ES-I3 (cell line): ENCODE data around the gene RNF148.

Experiments used
- H3K36me3 ChIP-seq: 2 replicates; pipeline ENCODE4 v1.6.1; 2013; ENCODE audit warnings: mild to moderate bottlenecking, low read length, control low read depth, moderate library complexity; ENCODE audit not compliant: insufficient read depth
- H3K4me1 ChIP-seq: 2 replicates; pipeline ENCODE4 v1.6.1; 2013; ENCODE audit warnings: mild to moderate bottlenecking, control low read depth, low read length; ENCODE audit not compliant: insufficient read depth
- H3K9ac ChIP-seq: 2 replicates; pipeline ENCODE4 v1.6.1; 2013; ENCODE audit warnings: low read depth, mild to moderate bottlenecking, low read length, moderate library complexity
- H3K9me3 ChIP-seq: 2 replicates; pipeline ENCODE4 v1.6.1; 2013; ENCODE audit warnings: mild to moderate bottlenecking, low read length, moderate library complexity; ENCODE audit not compliant: control insufficient read depth, insufficient read depth

Gene RNF148, protein sequence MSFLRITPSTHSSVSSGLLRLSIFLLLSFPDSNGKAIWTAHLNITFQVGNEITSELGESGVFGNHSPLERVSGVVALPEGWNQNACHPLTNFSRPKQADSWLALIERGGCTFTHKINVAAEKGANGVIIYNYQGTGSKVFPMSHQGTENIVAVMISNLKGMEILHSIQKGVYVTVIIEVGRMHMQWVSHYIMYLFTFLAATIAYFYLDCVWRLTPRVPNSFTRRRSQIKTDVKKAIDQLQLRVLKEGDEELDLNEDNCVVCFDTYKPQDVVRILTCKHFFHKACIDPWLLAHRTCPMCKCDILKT

DNA sequence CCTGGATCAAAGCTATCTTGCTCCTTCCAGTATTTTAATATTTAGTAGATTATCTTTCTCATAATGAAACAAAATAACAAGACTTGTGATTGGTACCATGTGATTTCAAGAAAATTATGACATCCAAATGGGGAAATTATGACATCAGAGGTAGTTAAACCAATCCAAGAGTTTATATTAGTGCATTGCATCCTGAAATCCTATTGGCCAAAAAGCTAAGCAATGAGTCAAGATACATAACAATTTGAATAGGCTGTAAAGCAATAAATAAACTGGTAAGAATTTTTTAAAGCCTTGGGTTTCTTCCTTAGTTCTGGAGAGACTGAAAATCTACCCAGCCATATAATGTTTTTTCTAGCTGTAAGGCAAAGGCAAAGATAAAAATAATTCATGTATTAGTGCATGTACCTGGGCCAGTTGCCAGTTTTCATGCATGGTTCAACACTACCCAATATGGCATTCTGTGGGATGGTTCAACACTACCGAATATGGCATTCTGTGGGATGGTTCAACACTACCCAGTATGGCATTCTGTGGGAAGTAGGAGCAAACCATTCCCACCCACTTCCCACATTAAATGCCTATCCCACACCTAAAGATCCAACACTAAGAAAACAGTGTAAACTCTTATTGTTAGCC, at the start of gene RNF148:
RNF148 (minus strand) TSS at position 51 of the 639 bp plus-strand sequence. CDS start 172 bp downstream, outside the sequence.
- H3K9me3 ChIP-seq, result no peaks in the 10 kb centered on the region
- no peak within 1 kb of the TSS for H3K9ac ChIP-seq
- H3K36me3 ChIP-seq, result no peaks in the 10 kb centered on the region
- H3K4me1 ChIP-seq, result no peaks in the 10 kb centered on the region

DNA sequence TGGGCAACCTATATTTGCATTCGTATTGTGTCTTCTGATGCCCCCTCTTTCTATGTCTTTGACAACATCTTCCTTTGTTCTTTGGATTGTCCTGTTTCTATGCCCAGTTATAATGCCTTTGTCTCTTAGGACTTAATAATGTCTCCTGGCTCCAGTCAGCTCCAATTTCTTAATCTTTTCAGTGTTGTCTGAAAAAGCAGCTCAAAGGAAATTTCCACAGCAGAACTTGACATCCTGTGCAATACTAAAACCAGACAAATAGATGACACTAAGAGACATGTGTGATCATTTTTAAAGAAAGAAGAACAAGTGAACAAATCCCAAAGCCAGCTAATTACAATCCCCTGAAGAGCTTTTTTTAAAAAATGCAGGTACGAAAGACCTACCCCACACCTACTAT, 47.7 kb upstream of the RNF148 start:
- H3K36me3 ChIP-seq, result no peaks in the 10 kb centered on the region
- peaks cover 13% of the 10 kb centered on the region; the same call in 1 of the 2 replicates for H3K4me1 ChIP-seq
- no peak overlapping the region for H3K9ac ChIP-seq
- H3K9me3 ChIP-seq, result no peaks in the 10 kb centered on the region

DNA sequence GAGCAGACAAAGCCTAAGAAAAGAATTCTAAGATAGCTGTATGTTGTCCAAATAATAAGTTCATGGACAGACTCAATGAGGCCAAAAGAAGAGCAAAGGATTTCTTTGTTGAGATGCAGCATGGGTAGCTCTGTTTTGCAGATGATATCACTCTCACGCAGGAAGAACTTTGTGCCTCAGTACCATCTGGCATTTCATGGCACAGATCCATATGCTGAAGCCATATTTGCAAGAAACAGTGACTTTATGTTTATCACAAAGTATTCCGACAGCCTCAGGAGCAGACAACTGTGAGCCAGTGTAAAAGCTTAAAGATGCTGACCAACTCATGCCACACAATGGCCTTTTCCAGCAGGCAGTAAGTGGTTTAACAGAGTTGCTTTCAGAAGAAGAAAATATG, 45.5 kb upstream of the RNF148 start:
- H3K4me1 ChIP-seq, result peaks cover 23% of the 10 kb centered on the region; the same call in 1 of the 2 replicates
- H3K9me3 ChIP-seq, result no peaks in the 10 kb centered on the region
- H3K36me3 ChIP-seq, result no peaks in the 10 kb centered on the region
- H3K9ac ChIP-seq, result no peak overlapping the region

DNA sequence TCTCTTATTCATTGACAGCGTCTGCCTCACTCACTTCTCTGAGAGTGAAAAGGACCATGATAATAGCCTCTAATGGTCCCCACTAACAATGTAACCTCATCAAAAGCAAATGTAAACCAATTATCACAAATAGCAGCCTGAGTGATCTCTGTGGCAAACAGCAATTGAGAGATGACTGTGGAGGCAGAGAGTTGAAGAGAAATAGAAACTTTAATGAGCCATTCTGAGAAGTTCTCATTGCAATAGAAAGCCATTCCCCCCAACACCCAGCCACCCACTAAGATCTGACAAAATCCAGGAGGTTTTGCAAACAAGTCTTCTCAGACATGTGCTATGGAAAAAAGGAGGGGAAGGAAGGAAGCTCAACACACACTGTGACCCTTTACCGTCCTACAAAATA, 44.2 kb upstream of the RNF148 start:
- H3K4me1 ChIP-seq, result peaks cover 24% of the 10 kb centered on the region; the same call in 1 of the 2 replicates
- no peaks in the 10 kb centered on the region for H3K36me3 ChIP-seq
- no peak overlapping the region for H3K9ac ChIP-seq
- no peaks in the 10 kb centered on the region for H3K9me3 ChIP-seq

DNA sequence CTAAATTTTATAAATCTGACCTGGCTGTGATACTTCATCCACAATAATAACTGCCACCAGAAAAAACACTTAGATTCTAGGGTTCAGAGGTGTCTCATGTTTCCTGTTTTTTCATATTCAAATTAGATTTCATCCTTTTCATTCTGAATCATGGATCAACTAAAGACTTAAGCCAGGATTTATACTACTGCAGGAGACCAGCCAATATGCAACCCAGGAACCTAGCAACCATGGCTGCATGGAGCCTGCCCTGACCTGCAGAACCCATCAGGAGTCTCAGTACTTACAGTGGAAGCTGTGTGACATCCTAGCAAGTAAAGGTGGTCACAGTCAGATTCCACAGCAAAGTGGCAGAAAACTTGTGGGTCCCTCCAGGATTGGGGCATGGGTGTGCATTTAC, 40.5 kb upstream of the RNF148 start:
- Histone ChIP-seq H3K4me1 (peaks cover 38% of the 10 kb centered on the region; the same call in 1 of the 2 replicates), H3K9me3 (no peaks in the 10 kb centered on the region), H3K9ac (no peak overlapping the region), H3K36me3 (no peaks in the 10 kb centered on the region)

DNA sequence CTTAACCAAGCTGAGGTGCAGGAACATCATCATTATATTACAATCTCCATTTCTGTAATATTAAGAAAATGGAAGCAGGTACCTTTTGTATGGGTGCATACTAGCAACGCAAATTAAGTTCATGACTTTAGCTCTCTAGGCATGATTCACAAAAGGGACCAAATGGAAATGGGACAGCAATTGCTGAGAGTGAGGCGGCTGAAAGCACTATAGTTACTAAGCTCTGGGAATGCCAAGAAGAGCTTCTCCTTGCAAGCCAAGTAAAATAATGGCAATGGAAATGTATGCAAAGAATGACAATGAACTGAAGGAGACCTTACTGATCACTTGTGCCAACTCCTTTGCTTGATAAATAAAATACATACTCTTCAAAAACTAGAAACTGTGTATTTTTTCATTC, 36.2 kb upstream of the RNF148 start:
- no peak overlapping the region for H3K9ac ChIP-seq
- no peaks in the 10 kb centered on the region for H3K9me3 ChIP-seq
- H3K4me1 ChIP-seq, result peaks cover 52% of the 10 kb centered on the region
- no peaks in the 10 kb centered on the region for H3K36me3 ChIP-seq

DNA sequence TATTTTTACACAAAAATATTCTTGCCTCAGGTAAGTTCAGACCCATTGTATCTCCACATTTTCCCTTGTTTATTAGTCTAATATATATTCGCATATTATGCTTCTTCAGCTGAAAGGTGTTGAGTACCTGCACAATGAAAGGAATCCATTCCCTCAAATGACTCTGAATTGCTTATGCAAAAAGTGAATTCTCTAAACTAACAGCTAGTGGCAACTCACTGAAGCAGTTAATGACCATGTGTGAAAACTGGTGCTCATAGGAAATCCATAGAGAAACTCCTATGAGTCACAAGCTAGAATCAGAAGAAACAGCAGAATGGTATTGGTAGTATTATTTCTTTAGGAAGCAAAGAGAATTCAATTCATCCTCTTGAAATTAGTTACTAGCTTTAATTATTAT, 33.5 kb upstream of the RNF148 start:
- Histone ChIP-seq H3K4me1 (peaks cover 43% of the 10 kb centered on the region), H3K9me3 (no peaks in the 10 kb centered on the region; the same call in 1 of the 2 replicates), H3K9ac (no peak overlapping the region), H3K36me3 (no peaks in the 10 kb centered on the region)

DNA sequence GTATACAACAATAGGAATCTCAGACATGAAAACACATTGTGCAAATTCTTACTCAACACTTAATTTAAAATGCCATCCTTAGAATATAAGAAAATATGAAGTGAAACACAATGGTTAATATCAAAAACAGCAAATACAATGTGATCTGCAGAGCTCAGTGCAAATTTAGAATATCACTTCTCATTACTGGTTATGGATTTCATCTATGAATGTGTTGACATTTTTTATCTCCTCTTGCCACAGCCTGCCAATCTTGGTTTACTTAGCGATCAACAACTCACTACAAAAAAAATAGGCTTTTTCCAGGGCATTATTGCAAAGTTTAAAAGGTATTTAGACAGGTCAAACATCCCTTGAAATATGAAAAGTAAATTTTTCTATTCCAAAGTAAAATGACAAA, 25.0 kb upstream of the RNF148 start:
- H3K9ac ChIP-seq, result no peak overlapping the region
- H3K9me3 ChIP-seq, result no peaks in the 10 kb centered on the region
- no peaks in the 10 kb centered on the region for H3K4me1 ChIP-seq
- H3K36me3 ChIP-seq, result no peaks in the 10 kb centered on the region

DNA sequence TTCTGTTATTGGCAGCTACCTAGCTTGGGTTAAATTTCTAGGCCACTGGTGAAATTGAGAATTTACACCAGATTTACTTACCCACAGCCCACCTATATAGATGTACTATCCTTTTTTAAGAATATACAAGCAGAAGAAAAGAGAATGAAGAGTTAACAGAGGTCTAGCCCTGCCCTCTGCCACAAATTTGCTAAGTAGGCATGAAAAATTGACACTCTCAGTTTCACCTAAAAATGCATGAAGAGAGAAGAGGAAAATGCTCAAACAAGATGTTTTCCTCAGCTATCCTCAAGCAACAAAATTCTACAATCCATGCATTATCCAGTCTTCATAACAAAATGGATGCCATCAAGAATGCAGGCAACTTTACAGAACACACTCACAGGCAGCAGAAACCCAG, 24.6 kb upstream of the RNF148 start:
- no peaks in the 10 kb centered on the region for H3K36me3 ChIP-seq
- no peaks in the 10 kb centered on the region for H3K4me1 ChIP-seq
- H3K9ac ChIP-seq, result no peak overlapping the region
- H3K9me3 ChIP-seq, result no peaks in the 10 kb centered on the region

DNA sequence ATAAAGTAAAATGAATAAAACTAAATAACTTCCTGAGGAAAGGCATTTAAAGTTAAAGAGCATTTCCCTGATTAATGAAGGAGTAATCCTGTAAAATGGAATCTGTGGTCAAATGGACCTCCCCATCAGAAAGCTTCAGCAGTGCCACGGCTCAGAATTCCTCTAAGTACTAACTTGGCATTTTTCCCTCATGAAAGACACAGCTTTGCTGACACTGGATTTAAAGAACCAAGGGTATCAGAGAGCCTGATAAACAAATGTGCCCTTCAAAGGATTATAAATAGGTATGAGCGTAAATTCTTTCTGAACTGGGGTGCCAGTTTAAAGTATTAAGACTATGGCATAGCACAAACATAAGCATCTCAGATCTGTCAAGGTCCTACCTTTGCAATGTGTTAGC, 24.2 kb upstream of the RNF148 start:
- Histone ChIP-seq H3K36me3 (no peaks in the 10 kb centered on the region), H3K4me1 (no peaks in the 10 kb centered on the region), H3K9ac (no peak overlapping the region), H3K9me3 (no peaks in the 10 kb centered on the region)

DNA sequence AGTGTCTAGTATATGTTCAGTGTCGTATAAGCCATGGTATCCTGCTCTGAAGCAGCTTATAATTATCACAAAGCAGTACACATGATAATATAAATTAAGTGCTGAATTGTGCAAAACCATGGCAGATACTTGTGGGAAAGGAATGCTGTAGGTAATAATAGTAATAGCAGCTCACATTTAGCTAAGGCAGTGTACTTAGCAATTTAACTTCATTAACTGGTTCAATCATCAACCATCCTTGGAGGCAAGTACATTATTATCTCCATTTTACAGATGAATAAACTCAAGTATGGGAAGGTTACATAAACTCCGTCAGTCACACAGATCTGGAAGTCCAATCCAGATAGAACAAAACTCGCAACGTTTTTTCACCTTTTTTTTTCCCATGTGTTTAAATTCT, 21.6 kb upstream of the RNF148 start:
- H3K36me3 ChIP-seq, result no peaks in the 10 kb centered on the region
- H3K9ac ChIP-seq, result no peak overlapping the region
- no peaks in the 10 kb centered on the region for H3K9me3 ChIP-seq
- peaks cover under 1% of the 10 kb centered on the region; the same call in 1 of the 2 replicates for H3K4me1 ChIP-seq

DNA sequence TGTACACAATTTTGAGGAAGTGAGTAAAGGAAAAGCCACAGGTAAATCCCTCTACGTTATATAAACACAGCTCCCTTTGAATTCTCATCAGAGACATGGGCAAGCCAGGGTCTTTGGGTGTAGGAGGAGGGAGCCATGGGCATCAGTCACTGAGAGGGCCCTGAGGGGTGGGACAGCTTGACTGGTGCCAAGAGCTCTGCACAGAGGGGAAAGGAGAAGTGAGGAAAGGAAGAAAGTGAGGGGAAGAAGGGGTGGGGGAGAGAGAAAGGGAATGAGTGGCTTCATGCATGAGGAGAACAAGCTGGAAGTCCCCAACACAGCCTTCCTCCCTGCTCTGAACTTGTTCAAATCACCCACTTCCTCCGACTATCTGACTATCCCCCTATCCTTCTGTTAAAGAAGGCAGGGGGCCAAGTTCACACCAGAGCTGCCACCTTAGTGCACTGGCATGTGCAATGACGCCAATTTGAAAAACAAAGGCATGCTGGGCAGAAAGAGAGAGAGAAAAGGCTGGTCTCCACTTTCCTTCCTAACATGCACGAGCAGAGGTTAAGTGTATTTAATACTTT, 16.4 kb upstream of the RNF148 start:
- Histone ChIP-seq H3K4me1 (peaks cover 3% of the 10 kb centered on the region; the same call in 1 of the 2 replicates), H3K9me3 (no peaks in the 10 kb centered on the region), H3K36me3 (no peaks in the 10 kb centered on the region), H3K9ac (no peak overlapping the region)

DNA sequence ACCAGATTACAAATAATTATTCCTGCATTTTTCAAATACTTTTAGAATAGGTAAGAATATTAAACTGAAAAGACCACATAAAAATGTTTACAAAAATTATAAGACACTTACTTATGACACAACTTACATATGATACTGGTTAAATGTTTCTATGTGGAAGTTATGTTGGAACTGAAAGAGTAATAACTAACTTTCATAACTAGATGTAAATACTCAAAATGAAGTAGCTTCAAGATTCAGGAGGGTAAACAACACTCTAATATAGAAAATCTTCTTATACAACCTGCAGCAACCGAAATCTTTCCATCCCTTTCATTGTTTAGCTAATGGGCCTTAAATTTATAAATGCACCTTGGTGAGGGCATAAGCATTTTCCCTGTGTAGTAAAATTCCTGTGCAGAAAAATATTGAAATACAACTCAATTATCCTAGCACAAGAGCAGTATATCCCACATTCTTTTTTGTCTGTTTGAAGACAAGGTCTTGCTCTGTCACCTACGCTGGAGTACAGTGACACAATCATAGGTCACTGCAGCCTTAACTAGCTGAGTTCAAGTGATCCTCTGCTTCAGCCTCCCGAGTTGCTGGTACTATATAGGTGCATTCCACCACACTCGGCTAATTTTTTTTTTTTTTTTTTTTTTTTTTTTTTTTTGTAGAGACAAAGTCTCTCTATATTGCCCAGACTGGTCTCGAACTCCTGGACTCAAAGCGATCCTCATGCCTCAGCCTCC, 14.8 kb upstream of the RNF148 start:
- Histone ChIP-seq H3K36me3 (no peaks in the 10 kb centered on the region), H3K9ac (no peak overlapping the region)

DNA sequence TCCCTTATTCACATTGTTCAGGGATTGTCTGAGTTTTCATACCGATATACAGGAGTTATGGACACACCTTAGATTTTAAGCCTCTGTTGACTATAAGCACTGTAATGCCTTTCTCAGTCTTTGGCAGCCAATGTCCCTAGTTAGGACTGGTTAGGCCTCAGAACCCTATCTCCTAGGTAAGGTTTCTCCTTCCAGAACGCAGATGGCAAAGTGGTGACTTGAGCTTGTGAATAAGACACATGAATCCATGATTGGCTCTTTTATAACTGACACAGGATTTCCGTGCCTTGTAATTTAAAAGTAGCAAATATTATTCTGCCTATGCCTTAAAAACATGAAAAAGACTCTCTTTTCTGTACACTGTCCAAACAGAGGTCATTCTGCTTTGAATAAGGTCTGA, 12.5 kb upstream of the RNF148 start:
- H3K36me3 ChIP-seq, result no peaks in the 10 kb centered on the region
- no peak overlapping the region for H3K9ac ChIP-seq
- H3K9me3 ChIP-seq, result no peaks in the 10 kb centered on the region
- H3K4me1 ChIP-seq, result peaks cover 3% of the 10 kb centered on the region; the same call in 1 of the 2 replicates

More for the DNA sequence above, 14.8 kb upstream of the RNF148 start:
- H3K4me1 ChIP-seq, result peaks cover 3% of the 10 kb centered on the region; the same call in 1 of the 2 replicates
- H3K9me3 ChIP-seq, result no peaks in the 10 kb centered on the region
